CD4-positive, alpha-beta T cell treated with Interleukin-6 at 100 ng/mL for 8 hours (primary cell): ENCODE data around the gene LRRC73.
"Not testable (repeated sequence)": the region's sequence is repeated elsewhere in the genome, so short reads cannot be mapped to it uniquely, and the experiment has no call there.

Experiments
- DNase-seq: peaks from one replicate; pipeline ENCODE4 v3.0.0-alpha.2; 2020; ENCODE audit warnings: mixed read lengths, low spot score

Gene LRRC73

GRCh38 chr6:43509984-43510826 lies at the start of gene LRRC73:
TSS of gene LRRC73 (minus strand) at chr6:43510346. CDS start at chr6:43509785, 561 bp downstream.
- peak; percentile 65 for DNase-seq

- DNase-seq: no peak
Observed at GRCh38 chr6:43559328-43559727, 49.2 kb upstream of the LRRC73 start.

GRCh38 chr6:43557620-43558019 lies 47.5 kb upstream of the LRRC73 start:
- not testable (repeated sequence) for DNase-seq

- DNase-seq: no peak
Observed at GRCh38 chr6:43547222-43547621, 37.1 kb upstream of the LRRC73 start.

GRCh38 chr6:43544461-43544860 lies 34.3 kb upstream of the LRRC73 start:
- DNase-seq: no peak

GRCh38 chr6:43541774-43542471 lies 31.8 kb upstream of the LRRC73 start:
- no peak for DNase-seq

- DNase-seq: no peak
Observed at GRCh38 chr6:43540507-43540906, 30.4 kb upstream of the LRRC73 start.

GRCh38 chr6:43539409-43539808 lies 29.3 kb upstream of the LRRC73 start:
- DNase-seq: not testable (repeated sequence)

- not testable (repeated sequence) for DNase-seq
Observed at GRCh38 chr6:43538986-43539385, 28.8 kb upstream of the LRRC73 start.

GRCh38 chr6:43532201-43532600 lies 22.1 kb upstream of the LRRC73 start:
- no peak for DNase-seq

GRCh38 chr6:43524483-43524961 lies 14.4 kb upstream of the LRRC73 start:
- no peak for DNase-seq

- DNase-seq: no peak
Observed at GRCh38 chr6:43523284-43523683, 13.1 kb upstream of the LRRC73 start.

- DNase-seq: no peak
Observed at GRCh38 chr6:43522547-43523261, 12.6 kb upstream of the LRRC73 start.

GRCh38 chr6:43521836-43522235 lies 11.7 kb upstream of the LRRC73 start:
- DNase-seq: no peak

GRCh38 chr6:43520097-43520496 lies 10.0 kb upstream of the LRRC73 start:
- DNase-seq: no peak

- no peak for DNase-seq
Observed at GRCh38 chr6:43517505-43518357, 7.6 kb upstream of the LRRC73 start.

GRCh38 chr6:43516697-43517504 lies 6.8 kb upstream of the LRRC73 start, which contains the start of the genes POLR1C and YIPF3:
TSS of gene POLR1C (plus strand) at chr6:43517089. CDS start at chr6:43517110, 21 bp downstream.
TSS of gene YIPF3 (minus strand) at chr6:43516926. CDS start at chr6:43516807, 119 bp downstream.
- peak; percentile 96 for DNase-seq

GRCh38 chr6:43516367-43516696 lies 6.2 kb upstream of the LRRC73 start:
- no peak for DNase-seq

GRCh38 chr6:43515808-43516207 lies 5.7 kb upstream of the LRRC73 start:
- DNase-seq: no peak

- DNase-seq: no peak
Observed at GRCh38 chr6:43511824-43512415, 1.8 kb upstream of the LRRC73 start.
